Retinal pigment epithelial cell (primary cell): ENCODE measurements around the gene SFT2D3.

Experiments used
- DNase-seq: peaks from one replicate; pipeline ENCODE4 v3.0.0-alpha.2; 2010; ENCODE audit warnings: low read depth
- H3K4me3 ChIP-seq: 2 replicates; pipeline ENCODE4 v1.5.1; 2011; ENCODE audit warnings: mild to moderate bottlenecking, low read length, control low read depth, moderate library complexity
- CTCF ChIP-seq: conservative IDR thresholded peaks from 2 replicates; pipeline ENCODE4 v1.5.1; 2011; ENCODE audit warnings: low read depth, low read length, control low read depth, inconsistent platforms

The SFT2D3 gene

GRCh38 chr2:127683757-127684156 is 17.5 kb upstream of the SFT2D3 start:
- no peak for TF ChIP-seq CTCF
- DNase-seq, result no peak
- no peak overlapping the region for H3K4me3 ChIP-seq

GRCh38 chr2:127685410-127686080 is 15.8 kb upstream of the SFT2D3 start:
- TF ChIP-seq CTCF, result no peak
- DNase-seq, result no peak
- no peak overlapping the region for H3K4me3 ChIP-seq

GRCh38 chr2:127688405-127688804 is 12.9 kb upstream of the SFT2D3 start:
- TF ChIP-seq CTCF, result no peak
- no peak overlapping the region for H3K4me3 ChIP-seq
- DNase-seq, result no peak

GRCh38 chr2:127690696-127691095 is 10.6 kb upstream of the SFT2D3 start:
- DNase-seq, result no peak
- no peak for TF ChIP-seq CTCF
- H3K4me3 ChIP-seq, result no peak overlapping the region

- no peak for DNase-seq
- no peak overlapping the region for H3K4me3 ChIP-seq
- TF ChIP-seq CTCF, result no peak
These were observed 6.3 kb upstream of the SFT2D3 start for GRCh38 chr2:127694986-127695385.

- DNase-seq, result no peak
- TF ChIP-seq CTCF, result peak; percentile 67
- peak overlapping the region; percentile 19 for H3K4me3 ChIP-seq
These were observed 5.5 kb upstream of the SFT2D3 start for GRCh38 chr2:127695491-127696472.
